Keratinocyte (primary cell): ENCODE measurements around the gene ULK4. TPM values are rescaled to one million over a fixed set of nuclear protein-coding genes. Genes with fewer than 3 reads are reported as not detected.
"Not testable (repeated sequence)": the region's sequence is repeated elsewhere in the genome, so short reads cannot be mapped to it uniquely, and the experiment has no call there.

Experiments
- DNase-seq: peaks from one replicate; pipeline ENCODE4 v3.0.0-alpha.2; 2011; ENCODE audit warnings: low read depth, missing footprints, low spot score
- FAIRE-seq: peaks from 2 replicates; lab custom pipeline; 2011; peaks lifted over from hg19 to GRCh38; lab: Jason Lieb, UNC
- H2AFZ ChIP-seq: 2 replicates; pipeline ENCODE4 v1.6.0; 2012; ENCODE audit warnings: low read length, control low read depth, inconsistent platforms; ENCODE audit not compliant: control insufficient read depth
- H3K27ac ChIP-seq: 2 replicates; pipeline ENCODE4 v1.5.1; 2011; ENCODE audit warnings: low read length; ENCODE audit not compliant: control insufficient read depth, insufficient read depth
- H3K27me3 ChIP-seq: 3 replicates; pipeline ENCODE4 v1.6.0; 2011; ENCODE audit warnings: low read length; ENCODE audit not compliant: control insufficient read depth, insufficient read depth; ENCODE audit errors: extremely low read depth
- H3K36me3 ChIP-seq, 2 experiments: 2 replicates in 1 of 2; 3 replicates in 1 of 2; pipeline ENCODE4 v1.5.1; 2011; ENCODE audit warnings: low read length in 2 of 2, mild to moderate bottlenecking in 1 of 2; ENCODE audit not compliant: control insufficient read depth in 2 of 2, insufficient read depth in 2 of 2; ENCODE audit errors: extremely low read depth in 1 of 2
- H3K4me1 ChIP-seq: 3 replicates; pipeline ENCODE4 v1.5.1; 2011; ENCODE audit warnings: low read length; ENCODE audit not compliant: control insufficient read depth, insufficient read depth; ENCODE audit errors: extremely low read depth
- H3K4me2 ChIP-seq: 3 replicates; pipeline ENCODE4 v1.6.0; 2011; ENCODE audit warnings: low read depth, low read length; ENCODE audit not compliant: control insufficient read depth, insufficient read depth; ENCODE audit errors: extremely low read depth
- H3K4me3 ChIP-seq, 3 experiments: fragments of 200-600 bp in 1 of 3; sonication (generic) in 1 of 3; 2 replicates in 2 of 3; 3 replicates in 1 of 3; pipeline ENCODE4 v1.5.1; 2011 to 2016; ENCODE audit warnings: low read length in 3 of 3, mild to moderate bottlenecking in 3 of 3, control low read depth in 2 of 3, inconsistent platforms in 1 of 3, low read depth in 1 of 3, mixed read lengths in 1 of 3, mixed run types in 1 of 3, moderate library complexity in 1 of 3; ENCODE audit not compliant: control insufficient read depth in 2 of 3, insufficient read depth in 2 of 3; ENCODE audit errors: extremely low read depth in 1 of 3
- H3K79me2 ChIP-seq: 2 replicates; pipeline ENCODE4 v1.6.0; 2012; ENCODE audit warnings: low read length; ENCODE audit not compliant: control insufficient read depth, insufficient read depth
- H3K9ac ChIP-seq: 3 replicates; pipeline ENCODE4 v1.6.0; 2011; ENCODE audit warnings: low read length; ENCODE audit not compliant: control insufficient read depth, insufficient read depth; ENCODE audit errors: extremely low read depth
- H3K9me1 ChIP-seq: 3 replicates; pipeline ENCODE4 v1.6.0; 2011; ENCODE audit warnings: low read length; ENCODE audit not compliant: control insufficient read depth, insufficient read depth; ENCODE audit errors: extremely low read depth
- H3K9me3 ChIP-seq: 2 replicates; pipeline ENCODE4 v1.5.1; 2012; ENCODE audit warnings: low read depth, low read length; ENCODE audit not compliant: control insufficient read depth
- H4K20me1 ChIP-seq: 3 replicates; pipeline ENCODE4 v1.6.0; 2011; ENCODE audit warnings: low read length; ENCODE audit not compliant: control insufficient read depth, insufficient read depth; ENCODE audit errors: extremely low read depth
- CTCF ChIP-seq, 3 experiments: IDR thresholded peaks in 1 of 3; conservative IDR thresholded peaks in 1 of 3; optimal IDR thresholded peaks in 1 of 3; 2 replicates in 2 of 3; 3 replicates in 1 of 3; pipeline versions ENCODE3 to v1.5.1; 2011; ENCODE audit warnings: low read length in 3 of 3, mild to moderate bottlenecking in 3 of 3, moderate library complexity in 2 of 3, control low read depth in 1 of 3, inconsistent platforms in 1 of 3; ENCODE audit not compliant: insufficient read depth in 2 of 3; ENCODE audit errors: extremely low read depth in 1 of 3
- EZH2 ChIP-seq: IDR thresholded peaks from one replicate; pipeline ENCODE4 v1.6.1; 2012; ENCODE audit warnings: inconsistent platforms, mild to moderate bottlenecking, low read length, moderate library complexity
- dilution Hi-C: fragments of 300-500 bp; cut with MboI; formaldehyde crosslinking; loops from one replicate; pipeline ENCODE4 v1.7.0; 2020; ENCODE audit warnings: low sequenced_read_pairs; ENCODE audit not compliant: extremely low pct_ligation_motif_present
- polyA plus RNA-seq, 5 experiments: library from polyadenylated mRNA; depleted of rRNA in 3 of 5; stranded (reverse) in 3 of 5; stranded (forward) in 1 of 5; unstranded in 1 of 5; fragments of >200 nt; gene quantifications; 1 replicate in 1 of 5; 2 replicates in 3 of 5; 3 replicates in 1 of 5; pipeline versions ENCODE4 v1.2.1 to v1.2.3, GENCODE V29; 2011 to 2012; ENCODE audit warnings: missing spikeins in 2 of 5, low read depth in 1 of 5, low replicate concordance in 1 of 5

Gene ULK4
- polyA plus RNA-seq, 1 donor (not counting 4 experiments of a cell fraction or from before 2014, with no cell fraction given) = 6.1 TPM

GRCh38 chr3:41284934-41285333 is 677.0 kb downstream of the ULK4 start:
- H3K27ac ChIP-seq, dilution Hi-C loops, H3K9ac ChIP-seq, H4K20me1 ChIP-seq, H2AFZ ChIP-seq, H3K4me1 ChIP-seq, H3K9me3 ChIP-seq, H3K79me2 ChIP-seq, FAIRE-seq, H3K4me2 ChIP-seq, H3K9me1 ChIP-seq, H3K27me3 ChIP-seq, H3K4me3 ChIP-seq, DNase-seq, H3K36me3 ChIP-seq: not testable (repeated sequence)
- TF ChIP-seq CTCF (optimal IDR thresholded peaks at IDR 0.05 in 1 of 3, IDR thresholded peaks at IDR 0.05 in 1 of 3, conservative IDR thresholded peaks at IDR 0.05 in 1 of 3; ENCODE audit: extremely low read depth in 1 of 3, insufficient read depth in 2 of 3, low read length in 3 of 3) = peak in 1 of 3 experiments; percentile 8

- H3K27ac ChIP-seq = no peak overlapping the region
- dilution Hi-C loops = no loop called here
- H2AFZ ChIP-seq = no peak overlapping the region
- H3K9me1 ChIP-seq = no peaks in the 10 kb centered on the region
- no peaks in the 10 kb centered on the region for H3K36me3 ChIP-seq
- H3K9me3 ChIP-seq = no peaks in the 10 kb centered on the region
- TF ChIP-seq CTCF (optimal IDR thresholded peaks at IDR 0.05 in 1 of 3, IDR thresholded peaks at IDR 0.05 in 1 of 3, conservative IDR thresholded peaks at IDR 0.05 in 1 of 3; ENCODE audit: extremely low read depth in 1 of 3, insufficient read depth in 2 of 3, low read length in 3 of 3) (no peak), EZH2 (no peak)
- H3K9ac ChIP-seq = no peak overlapping the region
- no peak for FAIRE-seq
- no peak for DNase-seq
- no peak overlapping the region for H3K4me3 ChIP-seq
- no peaks in the 10 kb centered on the region for H3K27me3 ChIP-seq
- H4K20me1 ChIP-seq = no peaks in the 10 kb centered on the region
- H3K4me2 ChIP-seq = no peak overlapping the region
- H3K79me2 ChIP-seq = no peaks in the 10 kb centered on the region
- H3K4me1 ChIP-seq = no peaks in the 10 kb centered on the region
Observed at GRCh38 chr3:41277790-41278465, 684.0 kb downstream of the ULK4 start.
